CD14-positive monocyte (primary cell): ENCODE results near the gene RASIP1. TPM values are rescaled to one million over a fixed set of nuclear protein-coding genes. Genes with fewer than 3 reads are reported as not detected.

Experiments
- DNase-seq, 3 donors: peaks; one replicate each; pipeline ENCODE4 v3.0.0-alpha.2; 2011 to 2022
- H2AFZ ChIP-seq: 2 replicates; pipeline ENCODE4 v1.6.0; 2012; ENCODE audit warnings: mild to moderate bottlenecking, low read depth, low read length, inconsistent platforms; ENCODE audit not compliant: insufficient read depth, poor library complexity, severe bottlenecking
- H3K27ac ChIP-seq, 2 donors: 1 replicate in 1 of 2; 2 replicates in 1 of 2; pipeline ENCODE4 v1.5.1; 2012 to 2013; ENCODE audit warnings: low read length in 2 of 2, control low read depth in 1 of 2, inconsistent platforms in 1 of 2, low read depth in 1 of 2, mild to moderate bottlenecking in 1 of 2
- H3K27me3 ChIP-seq, 2 donors: one replicate each; pipeline versions ENCODE4 v1.6.0 to v1.6.1; 2011 to 2013; ENCODE audit warnings: low read length in 2 of 2; ENCODE audit not compliant: control insufficient read depth in 2 of 2, insufficient read depth in 2 of 2
- H3K36me3 ChIP-seq, 2 donors: replicated peaks in 1 of 2; 1 replicate in 1 of 2; 2 replicates in 1 of 2; pipeline versions ENCODE4 v1.5.1 to v1.6.1; 2012 to 2013; ENCODE audit warnings: low read length in 2 of 2, control low read depth in 1 of 2, inconsistent platforms in 1 of 2, mild to moderate bottlenecking in 1 of 2; ENCODE audit not compliant: insufficient read depth in 2 of 2, control insufficient read depth in 1 of 2
- H3K4me1 ChIP-seq, 2 donors: 1 replicate in 1 of 2; 2 replicates in 1 of 2; pipeline versions ENCODE4 v1.5.1 to v1.6.1; 2012 to 2013; ENCODE audit warnings: low read length in 2 of 2, control low read depth in 1 of 2, inconsistent platforms in 1 of 2, mild to moderate bottlenecking in 1 of 2, moderate library complexity in 1 of 2; ENCODE audit not compliant: insufficient read depth in 2 of 2, control insufficient read depth in 1 of 2
- H3K4me2 ChIP-seq: replicated peaks from 2 replicates; pipeline ENCODE3; 2012; ENCODE audit warnings: low read length, moderate library complexity, mild to moderate bottlenecking; ENCODE audit not compliant: poor library complexity, severe bottlenecking; ENCODE audit errors: extremely low read depth
- H3K4me3 ChIP-seq, 3 experiments: fragments of 200-600 bp in 1 of 3; sonication (generic) in 1 of 3; replicated peaks in 1 of 3; 1 replicate in 2 of 3; 2 replicates in 1 of 3; pipeline ENCODE4 v1.5.1; 2011 to 2013; ENCODE audit warnings: low read length in 3 of 3, mild to moderate bottlenecking in 3 of 3, control low read depth in 2 of 3, low read depth in 2 of 3, inconsistent platforms in 1 of 3, moderate library complexity in 1 of 3
- H3K79me2 ChIP-seq: 2 replicates; pipeline ENCODE4 v1.6.0; 2012; ENCODE audit warnings: mild to moderate bottlenecking, control low read depth, inconsistent platforms, low read length, moderate library complexity; ENCODE audit not compliant: insufficient read depth
- H3K9ac ChIP-seq: 2 replicates; pipeline ENCODE4 v1.6.0; 2017; ENCODE audit warnings: low read length, mild to moderate bottlenecking; ENCODE audit not compliant: insufficient read depth, poor library complexity, severe bottlenecking
- H3K9me3 ChIP-seq, 2 donors: replicated peaks in 1 of 2; 1 replicate in 1 of 2; 2 replicates in 1 of 2; pipeline versions ENCODE4 v1.5.1 to v1.6.1; 2012 to 2013; ENCODE audit warnings: low read length in 2 of 2, control low read depth in 1 of 2; ENCODE audit not compliant: control insufficient read depth in 1 of 2, insufficient read depth in 1 of 2
- H4K20me1 ChIP-seq: 2 replicates; pipeline ENCODE4 v1.6.0; 2012; ENCODE audit warnings: mild to moderate bottlenecking, low read length, control low read depth, moderate library complexity; ENCODE audit not compliant: insufficient read depth
- H3K27ac Mint-ChIP-seq, 7 donors: one replicate each; pipeline ENCODE4 v1.8.0; 2020; ENCODE audit warnings: mild to moderate bottlenecking in 7 of 7, mixed read lengths in 7 of 7, moderate library complexity in 6 of 7, inconsistent platforms in 2 of 7
- H3K27me3 Mint-ChIP-seq, 3 donors: one replicate each; pipeline ENCODE4 v1.8.0; 2021 to 2022; ENCODE audit warnings: low read depth in 3 of 3, mild to moderate bottlenecking in 3 of 3, mixed read lengths in 3 of 3, moderate library complexity in 3 of 3, inconsistent platforms in 1 of 3
- H3K36me3 Mint-ChIP-seq, 2 donors: one replicate each; pipeline ENCODE4 v1.8.0; 2020; ENCODE audit warnings: mixed read lengths in 2 of 2, inconsistent platforms in 1 of 2, mild to moderate bottlenecking in 1 of 2
- H3K4me1 Mint-ChIP-seq: one replicate; pipeline ENCODE4 v1.8.0; 2020; ENCODE audit warnings: mild to moderate bottlenecking, mixed read lengths
- H3K4me3 Mint-ChIP-seq, 2 donors: one replicate each; pipeline ENCODE4 v1.8.0; 2020; ENCODE audit warnings: mild to moderate bottlenecking in 2 of 2, mixed read lengths in 2 of 2, moderate library complexity in 1 of 2
- H3K9me3 Mint-ChIP-seq, 7 donors: one replicate each; pipeline ENCODE4 v1.8.0; 2020 to 2022; ENCODE audit warnings: mixed read lengths in 7 of 7, mild to moderate bottlenecking in 6 of 7, moderate library complexity in 6 of 7, inconsistent platforms in 2 of 7
- WGBS: methylation state at CpG from one replicate; pipeline ENCODE4 v1.1.5; 2013; ENCODE audit warnings: missing lambda C conversion rate; ENCODE audit not compliant: insufficient coverage; 5-methylcytosine and 5-hydroxymethylcytosine counted together
- intact Hi-C, 2 donors: fragments of 100-400 bp; cut with micrococcal nuclease; formaldehyde crosslinking; loops; one replicate each; pipeline versions ENCODE4 v1.15.0 to v1.15.1; 2023
- polyA plus RNA-seq, 3 donors: library from polyadenylated mRNA; depleted of rRNA in 1 of 3; unstranded in 2 of 3; stranded (reverse) in 1 of 3; fragments of 300-500 nt in 2 of 3; fragments of >200 nt in 1 of 3; fragmentation: Illumina TruSeq in 2 of 3; gene quantifications; 1 replicate in 2 of 3; 2 replicates in 1 of 3; pipeline ENCODE4 v1.2.3, GENCODE V29; 2012 to 2021
- TF ChIP-seq, protein P1 (sequence below): fragments of 200-600 bp; IDR thresholded peaks from one replicate; pipeline ENCODE4 v1.8.0; 2022; ENCODE audit warnings: antibody characterized with exemption, mild to moderate bottlenecking

Gene RASIP1
- polyA plus RNA-seq, 3 donors, result 1.2 TPM; not detected in 2

- WGBS, result no CpG with 5 or more reads among the region's 5 CpGs
- H3K9ac ChIP-seq, result no peak overlapping the region
- H3K27me3 Mint-ChIP-seq, result peaks cover 3 to 12% (median 5%) of the 10 kb centered on the region in 3 donors
These were observed 36.7 kb upstream of the RASIP1 start for GRCh38 chr19:48777139-48777538.

DNA sequence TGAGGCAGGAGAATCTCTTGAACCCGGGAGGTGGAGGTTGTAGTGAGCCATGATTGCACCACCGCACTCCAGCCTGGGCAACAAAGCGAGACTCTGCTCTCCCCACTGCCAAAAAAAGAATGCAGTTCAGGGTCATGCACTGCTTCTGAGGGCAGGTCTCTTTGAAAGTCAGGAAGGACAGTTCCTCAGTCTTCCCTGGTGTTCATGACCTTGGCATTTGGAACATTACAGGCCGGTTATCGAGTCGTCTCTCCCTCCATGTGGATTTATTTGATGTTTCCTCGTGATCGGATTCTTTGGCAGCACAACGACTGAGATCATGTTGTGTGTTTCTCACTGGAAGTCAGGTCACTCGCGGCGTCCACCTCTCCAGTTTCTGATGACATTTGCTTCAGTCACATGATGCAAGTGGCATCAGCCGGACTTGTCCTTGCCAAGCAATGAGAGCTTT lies 32.1 kb upstream of the RASIP1 start:
- no peaks in the 10 kb centered on the region for H3K36me3 Mint-ChIP-seq

More at GRCh38 chr19:48777139-48777538, 36.7 kb upstream of the RASIP1 start:
- no peak overlapping the region for H3K27ac ChIP-seq
- no peak overlapping the region for H3K4me3 Mint-ChIP-seq
- H3K4me1 Mint-ChIP-seq, result peaks cover 21% of the 10 kb centered on the region
- intact Hi-C loops, result no loop called here
- H3K27me3 ChIP-seq, result no peaks in the 10 kb centered on the region
- H3K4me2 ChIP-seq, result no peak overlapping the region
- TF ChIP-seq, protein P1, sequence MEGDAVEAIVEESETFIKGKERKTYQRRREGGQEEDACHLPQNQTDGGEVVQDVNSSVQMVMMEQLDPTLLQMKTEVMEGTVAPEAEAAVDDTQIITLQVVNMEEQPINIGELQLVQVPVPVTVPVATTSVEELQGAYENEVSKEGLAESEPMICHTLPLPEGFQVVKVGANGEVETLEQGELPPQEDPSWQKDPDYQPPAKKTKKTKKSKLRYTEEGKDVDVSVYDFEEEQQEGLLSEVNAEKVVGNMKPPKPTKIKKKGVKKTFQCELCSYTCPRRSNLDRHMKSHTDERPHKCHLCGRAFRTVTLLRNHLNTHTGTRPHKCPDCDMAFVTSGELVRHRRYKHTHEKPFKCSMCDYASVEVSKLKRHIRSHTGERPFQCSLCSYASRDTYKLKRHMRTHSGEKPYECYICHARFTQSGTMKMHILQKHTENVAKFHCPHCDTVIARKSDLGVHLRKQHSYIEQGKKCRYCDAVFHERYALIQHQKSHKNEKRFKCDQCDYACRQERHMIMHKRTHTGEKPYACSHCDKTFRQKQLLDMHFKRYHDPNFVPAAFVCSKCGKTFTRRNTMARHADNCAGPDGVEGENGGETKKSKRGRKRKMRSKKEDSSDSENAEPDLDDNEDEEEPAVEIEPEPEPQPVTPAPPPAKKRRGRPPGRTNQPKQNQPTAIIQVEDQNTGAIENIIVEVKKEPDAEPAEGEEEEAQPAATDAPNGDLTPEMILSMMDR, result no peak
- no peak overlapping the region for H3K4me3 ChIP-seq
- H3K36me3 ChIP-seq, result no peaks in the 10 kb centered on the region
- H3K9me3 ChIP-seq, result no peaks in the 10 kb centered on the region
- no peak overlapping the region for H2AFZ ChIP-seq
- no peaks in the 10 kb centered on the region for H3K79me2 ChIP-seq
- peaks cover 0 to 2% (median 0%) of the 10 kb centered on the region in 7 donors for H3K9me3 Mint-ChIP-seq
- H3K27ac Mint-ChIP-seq, result peak overlapping the region in 1 of 7 donors; percentile 13
- no peak for DNase-seq
- peaks cover 13% of the 10 kb centered on the region in 2 donors for H3K4me1 ChIP-seq
- no peaks in the 10 kb centered on the region for H4K20me1 ChIP-seq
- no peaks in the 10 kb centered on the region for H3K36me3 Mint-ChIP-seq

More for the DNA sequence above, 32.1 kb upstream of the RASIP1 start:
- Histone ChIP-seq H3K79me2 (no peaks in the 10 kb centered on the region), H4K20me1 (no peaks in the 10 kb centered on the region), H3K4me2 (no peak overlapping the region), H2AFZ (no peak overlapping the region), H3K27me3 (peaks cover 0 to 3% of the 10 kb centered on the region in 2 donors), H3K4me3 (no peak overlapping the region), H3K36me3 (no peaks in the 10 kb centered on the region), H3K9me3 (no peaks in the 10 kb centered on the region), H3K9ac (no peak overlapping the region), H3K4me1 (peaks cover 20 to 21% of the 10 kb centered on the region in 2 donors), H3K27ac (no peak overlapping the region)
- TF ChIP-seq, protein P1, result no peak
- peaks cover 18% of the 10 kb centered on the region for H3K4me1 Mint-ChIP-seq
- H3K27ac Mint-ChIP-seq, result no peak overlapping the region
- H3K9me3 Mint-ChIP-seq, result peaks cover 0 to 2% (median 0%) of the 10 kb centered on the region in 7 donors
- H3K4me3 Mint-ChIP-seq, result no peak overlapping the region
- H3K27me3 Mint-ChIP-seq, result peaks cover 10 to 24% (median 14%) of the 10 kb centered on the region in 3 donors
- 97% methylated on average over 9 of the region's 13 CpGs for WGBS
- DNase-seq, result no peak
- intact Hi-C loops, result no loop called here
